Adrenal gland (tissue), 12 donors: ENCODE results near the gene SLC10A1. TPM values are rescaled to one million over a fixed set of nuclear protein-coding genes. Genes with fewer than 3 reads are reported as not detected.
A peak's percentile ranks its signal among the peaks of the same experiment; 100 is the strongest.
"Not testable (repeated sequence)": the region's sequence is repeated elsewhere in the genome, so short reads cannot be mapped to it uniquely, and the experiment has no call there.

Experiments
- DNase-seq, 7 donors: peaks; one replicate each; pipeline ENCODE4 v3.0.0-alpha.2; 2019 to 2020
- H3K27ac ChIP-seq, 5 donors: fragments of 200-600 bp; sonication (generic) in 4 of 5; 1 replicate in 3 of 5; 2 replicates in 2 of 5; pipeline versions ENCODE4 v1.5.1 to v1.8.0; 2016 to 2020; ENCODE audit warnings: mild to moderate bottlenecking in 1 of 5
- H3K27me3 ChIP-seq: fragments of 200-600 bp; 2 replicates; pipeline ENCODE4 v1.8.0; 2021
- H3K36me3 ChIP-seq, 2 donors: fragments of 200-600 bp; replicated peaks in 1 of 2; 1 replicate in 1 of 2; 2 replicates in 1 of 2; pipeline versions ENCODE4 v1.5.1 to v1.8.0; 2018 to 2022
- H3K4me1 ChIP-seq, 2 donors: fragments of 200-600 bp; replicated peaks in 1 of 2; 1 replicate in 1 of 2; 2 replicates in 1 of 2; pipeline versions ENCODE4 v1.5.1 to v1.8.0; 2018 to 2021
- H3K4me3 ChIP-seq, 4 donors: fragments of 200-600 bp; sonication (generic) in 3 of 4; one replicate each; pipeline ENCODE4 v1.5.1; 2016 to 2018
- H3K9me3 ChIP-seq, 3 donors: fragments of 200-600 bp; sonication (generic) in 1 of 3; replicated peaks in 1 of 3; 1 replicate in 2 of 3; 2 replicates in 1 of 3; pipeline versions ENCODE4 v1.5.1 to v1.8.0; 2016 to 2021
- CTCF ChIP-seq, 6 experiments: fragments of 450-650 bp in 4 of 6; fragments of 200-600 bp in 2 of 6; sonication (generic) in 1 of 6; IDR thresholded peaks; 1 replicate in 5 of 6; 2 replicates in 1 of 6; pipeline versions ENCODE4 v1.5.1 to v1.8.0; 2016 to 2021; ENCODE audit warnings: antibody characterized with exemption in 6 of 6, mild to moderate bottlenecking in 2 of 6, moderate library complexity in 1 of 6
- POLR2A ChIP-seq, 2 donors: fragments of 450-650 bp; IDR thresholded peaks; one replicate each; pipeline ENCODE4 v1.6.1; 2017; ENCODE audit warnings: antibody characterized with exemption in 2 of 2, mild to moderate bottlenecking in 2 of 2, moderate library complexity in 1 of 2
- WGBS, 4 donors: extraction: QIAGEN DNeasy Blood & Tissue Kit in 2 of 4; methylation state at CpG; one replicate each; pipeline versions ENCODE4 v1.1.5 to v1.1.7; 2013 to 2017; 5-methylcytosine and 5-hydroxymethylcytosine counted together
- intact Hi-C, 2 donors: fragments of 100-400 bp; cut with DNase I; formaldehyde crosslinking; loops; one replicate each; pipeline versions ENCODE4 v1.14.1 to v1.15.0; 2022 to 2023
- polyA plus RNA-seq, 3 donors: library from polyadenylated mRNA; stranded (reverse); fragments of 200-250 nt in 2 of 3; fragments of 350-450 nt in 1 of 3; fragmentation: Illumina TruSeq in 1 of 3; extraction: RNeasy Lipid Tissue Mini Kit (QIAGEN cat#74804) in 1 of 3; gene quantifications; one replicate each; pipeline ENCODE4 v1.2.3, GENCODE V29; 2013 to 2014
- total RNA-seq, 9 donors: library from RNA; depleted of rRNA in 4 of 9; stranded (reverse); fragments of >200 nt in 4 of 9; fragments of 120-200 nt in 1 of 9; fragmentation: NEBNext Ultra II Directional in 1 of 9; extraction: Animal tissue kit (Norgen Biotek cat#: 25700) in 1 of 9; gene quantifications; one replicate each; pipeline versions ENCODE4 v1.1.0 to v1.2.4, GENCODE V29; 2013 to 2023
- donor health status: healthy with polysubstance abuse.
- donor health status: Bipolar disorder and iron deficiency.
- donor health status: DM: yes; HTN: yes; CAD: no.
- donor health status: DM: no; HTN: no; CAD: no.
- donor health status: DM: no; HTN: no; CAD: no.
- donor health status: DM: yes; HTN: yes; CAD: no.

SLC10A1 gene
- total and polyA plus RNA-seq, 12 donors, result not detected

DNA sequence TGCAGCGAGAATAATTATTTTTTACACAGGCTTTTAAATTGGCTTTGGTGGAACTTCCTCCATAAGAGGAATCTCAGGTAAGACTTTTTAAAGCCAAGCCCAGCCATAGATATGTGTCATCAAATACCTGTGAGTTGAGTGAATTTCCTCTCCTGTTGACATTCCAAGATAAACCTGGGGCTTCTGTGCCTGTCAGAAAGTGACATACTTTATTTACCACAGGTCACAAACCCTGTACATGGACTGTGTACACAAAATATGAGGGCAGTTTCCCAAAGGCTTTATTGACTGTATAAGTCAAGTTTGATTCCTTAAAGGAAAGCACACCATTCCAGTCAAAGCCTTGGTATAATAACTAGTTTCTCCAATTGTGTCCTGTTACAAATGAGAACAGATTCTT, 56.0 kb downstream of the SLC10A1 start:
- H3K36me3 ChIP-seq, result no peaks in the 10 kb centered on the region
- no peaks in the 10 kb centered on the region for H3K27me3 ChIP-seq
- TF ChIP-seq POLR2A (IDR thresholded peaks at IDR 0.05) (no peak), CTCF (IDR thresholded peaks at IDR 0.05) (no peak)
- no peak for DNase-seq
- H3K4me1 ChIP-seq, result no peaks in the 10 kb centered on the region
- no peak overlapping the region for H3K4me3 ChIP-seq
- no peak overlapping the region for H3K27ac ChIP-seq
- H3K9me3 ChIP-seq, result no peaks in the 10 kb centered on the region
- 92 to 100% (median 97%) methylated on average over 1 of the region's 1 CpG for WGBS, 4 donors
- intact Hi-C loops, result no loop called here

GRCh38 chr14:69736405-69736804, 60.6 kb downstream of the SLC10A1 start:
- H3K9me3 ChIP-seq, H3K27ac ChIP-seq, H3K4me1 ChIP-seq, H3K4me3 ChIP-seq, DNase-seq, H3K27me3 ChIP-seq, H3K36me3 ChIP-seq, intact Hi-C loops: not testable (repeated sequence)
- WGBS, 4 donors, result 71 to 87% (median 81%) methylated on average over 4 of the region's 4 CpGs

GRCh38 chr14:69731919-69732598, 65.0 kb downstream of the SLC10A1 start:
- H3K27me3 ChIP-seq, intact Hi-C loops, H3K4me3 ChIP-seq, H3K36me3 ChIP-seq, H3K27ac ChIP-seq, H3K9me3 ChIP-seq, H3K4me1 ChIP-seq: not testable (repeated sequence)
- peak in 1 of 7 donors; percentile 36 for DNase-seq
- 89 to 96% (median 91%) methylated on average over 8 of the region's 8 CpGs for WGBS, 4 donors

- no peak overlapping the region for H3K27ac ChIP-seq
- peaks cover 4 to 15% of the 10 kb centered on the region in 2 donors for H3K4me1 ChIP-seq
- H3K27me3 ChIP-seq, result no peaks in the 10 kb centered on the region
- intact Hi-C loops, result loop anchor here (5.0 kb wide), 2 partner anchors 126 to 141 kb away; no protein-coding TSS in a partner anchor
- 66 to 85% (median 77%) methylated on average over 4 of the region's 4 CpGs for WGBS, 4 donors
- no peaks in the 10 kb centered on the region for H3K36me3 ChIP-seq
- no peak overlapping the region for H3K4me3 ChIP-seq
- H3K9me3 ChIP-seq, result no peaks in the 10 kb centered on the region
- DNase-seq, result peak in 1 of 7 donors; percentile 50
- no peak for TF ChIP-seq CTCF (IDR thresholded peaks at IDR 0.05)
- no peak for TF ChIP-seq POLR2A (IDR thresholded peaks at IDR 0.05)
These were observed 69.2 kb downstream of the SLC10A1 start for GRCh38 chr14:69727860-69728259.

GRCh38 chr14:69726761-69727511, 70.1 kb downstream of the SLC10A1 start:
- peak; percentile 71 to 91 (median 83) for DNase-seq
- intact Hi-C loops, result loop anchor here (5.0 kb wide), 2 partner anchors 125 to 140 kb away; no protein-coding TSS in a partner anchor

More at GRCh38 chr14:69726761-69727511, 70.1 kb downstream of the SLC10A1 start:
- Histone ChIP-seq H3K9me3 (no peaks in the 10 kb centered on the region), H3K4me1 (peaks cover 4 to 20% of the 10 kb centered on the region in 2 donors), H3K36me3 (no peaks in the 10 kb centered on the region), H3K27ac (peak overlapping the region in 3 of 5 donors; percentile 23 to 75 (median 53)), H3K27me3 (no peaks in the 10 kb centered on the region), H3K4me3 (peak overlapping the region in 2 of 4 donors; percentile 5 to 48)
- TF ChIP-seq CTCF (IDR thresholded peaks at IDR 0.05) (peak; percentile 96 to 100 (median 98)), POLR2A (IDR thresholded peaks at IDR 0.05) (no peak)
- 3 to 4% (median 3%) methylated on average over 23 to 51 of the region's 51 CpGs for WGBS, 4 donors
